GM12878 (cell line): ENCODE results near the gene VTCN1. TPM values are rescaled to one million over a fixed set of nuclear protein-coding genes. Genes with fewer than 3 reads are reported as not detected.

Experiments used
- ATAC-seq: fragments of 200-7000 bp; cut with Tn5 transposase; 3 replicates; pipeline ENCODE4 v1.9.1; 2020; ENCODE audit warnings: mild to moderate bottlenecking, moderate library complexity
- BruUV-seq: library from RNA; stranded (reverse); fragments of 400-500 nt; replicated peaks from 2 replicates; lab custom pipeline; 2021; lab: Mats Ljungman, UMichigan
- CTCF ChIA-PET: fragments of 300-600 bp; sonication (Branson Sonifier 250); formaldehyde crosslinking; extraction: SDS; loops from one replicate; lab custom pipeline; 2021; ENCODE audit warnings: inconsistent platforms; lab: Yijun Ruan, JAX
- POLR2A ChIA-PET: fragments of 350-600 bp; formaldehyde crosslinking; extraction: SDS; loops from one replicate; lab custom pipeline; 2021; ENCODE audit warnings: inconsistent platforms; lab: Charles Lee
- RAD21 ChIA-PET: fragments of 300-600 bp; sonication (Branson Sonifier 250); formaldehyde crosslinking; loops from one replicate; lab custom pipeline; 2023; ENCODE audit warnings: antibody characterized with exemption; ENCODE audit not compliant: unreplicated experiment; lab: Charles Lee
- SMC1A ChIA-PET: fragments of 300-600 bp; sonication (Branson Sonifier 250); formaldehyde crosslinking; loops from one replicate; lab custom pipeline; 2023; ENCODE audit not compliant: unreplicated experiment, uncharacterized antibody; lab: Charles Lee
- DNase-seq: peaks from one replicate; pipeline ENCODE4 v3.0.0-alpha.2; 2011; ENCODE audit warnings: low read depth, low spot score
- FAIRE-seq: peaks from 3 replicates; lab custom pipeline; 2011; peaks lifted over from hg19 to GRCh38; lab: Jason Lieb, UNC
- H2AFZ ChIP-seq: 2 replicates; pipeline ENCODE4 v1.6.0; 2011; ENCODE audit warnings: low read depth, low read length, control low read depth; ENCODE audit not compliant: control insufficient read depth
- H3K27ac ChIP-seq: 2 replicates; pipeline ENCODE4 v1.5.1; 2011; ENCODE audit warnings: control low read depth; ENCODE audit not compliant: control insufficient read depth, insufficient read depth
- H3K27me3 ChIP-seq, 2 experiments: replicated peaks in 1 of 2; 2 replicates each; pipeline versions ENCODE4 v1.6.0 to v1.6.1; 2011; ENCODE audit warnings: low read length in 1 of 2; ENCODE audit not compliant: control insufficient read depth in 2 of 2, insufficient read depth in 2 of 2
- H3K36me3 ChIP-seq, 2 experiments: 2 replicates each; pipeline ENCODE4 v1.5.1; 2011; ENCODE audit warnings: low read length in 1 of 2; ENCODE audit not compliant: control insufficient read depth in 2 of 2, insufficient read depth in 2 of 2
- H3K4me1 ChIP-seq: 2 replicates; pipeline ENCODE4 v1.6.1; 2011; ENCODE audit warnings: mild to moderate bottlenecking, low read length, moderate library complexity, mixed read lengths; ENCODE audit not compliant: control insufficient read depth, insufficient read depth
- H3K4me2 ChIP-seq: 2 replicates; pipeline ENCODE4 v1.6.0; 2011; ENCODE audit warnings: control low read depth; ENCODE audit not compliant: control insufficient read depth, insufficient read depth
- H3K4me3 ChIP-seq: fragments of 200-600 bp; sonication (generic); 2 replicates; pipeline ENCODE4 v1.5.1; 2016
- H3K79me2 ChIP-seq: 2 replicates; pipeline ENCODE4 v1.6.0; 2011; ENCODE audit warnings: low read length; ENCODE audit not compliant: control insufficient read depth, insufficient read depth
- H3K9ac ChIP-seq: 2 replicates; pipeline ENCODE4 v1.8.0; 2011; ENCODE audit warnings: low read length, control low read depth, mixed read lengths; ENCODE audit not compliant: control insufficient read depth, insufficient read depth
- H3K9me3 ChIP-seq: replicated peaks from 3 replicates; pipeline ENCODE4 v1.5.1; 2011; ENCODE audit warnings: mild to moderate bottlenecking, low read length; ENCODE audit not compliant: control insufficient read depth, insufficient read depth
- H4K20me1 ChIP-seq: 2 replicates; pipeline ENCODE4 v1.6.0; 2011; ENCODE audit not compliant: control insufficient read depth, insufficient read depth
- ATF7 ChIP-seq: fragments of 450-650 bp; IDR thresholded peaks from 2 replicates; pipeline ENCODE4 v1.6.1; 2016; ENCODE audit warnings: low read depth, mild to moderate bottlenecking
- CBFB ChIP-seq: IDR thresholded peaks from 2 replicates; pipeline ENCODE4 v1.6.1; 2016; ENCODE audit warnings: antibody characterized with exemption, low read depth
- EGR1 ChIP-seq, 2 experiments: IDR thresholded peaks; 1 replicate in 1 of 2; 2 replicates in 1 of 2; pipeline ENCODE4 v1.6.1; 2011 to 2012; ENCODE audit warnings: low read depth in 2 of 2, low read length in 2 of 2, borderline replicate concordance in 1 of 2, mild to moderate bottlenecking in 1 of 2, moderate library complexity in 1 of 2
- GABPA ChIP-seq: IDR thresholded peaks from 2 replicates; pipeline ENCODE4 v1.6.1; 2014; ENCODE audit warnings: antibody characterized with exemption, low read depth, mild to moderate bottlenecking, inconsistent platforms
- KAT2A ChIP-seq: conservative IDR thresholded peaks from 2 replicates; pipeline ENCODE4 v1.6.1; 2011; ENCODE audit warnings: low read depth, low read length; ENCODE audit not compliant: control insufficient read depth
- RFX5 ChIP-seq: IDR thresholded peaks from 2 replicates; pipeline ENCODE4 v1.6.1; 2011; ENCODE audit warnings: low read depth, low read length, improper control_type of control experiment
- SIN3A ChIP-seq: IDR thresholded peaks from 2 replicates; pipeline ENCODE4 v1.6.1; 2012; ENCODE audit warnings: low read depth, low read length, improper control_type of control experiment
- SMARCA5 ChIP-seq: fragments of 450-650 bp; IDR thresholded peaks from 2 replicates; pipeline ENCODE4 v1.6.1; 2017; ENCODE audit warnings: mild to moderate bottlenecking
- SREBF1 ChIP-seq: IDR thresholded peaks from 2 replicates; pipeline ENCODE4 v1.6.1; 2012; ENCODE audit warnings: mild to moderate bottlenecking, low read length
- TARDBP ChIP-seq: IDR thresholded peaks from 2 replicates; pipeline ENCODE4 v1.6.1; 2016; ENCODE audit warnings: borderline replicate concordance
- ZNF592 ChIP-seq: fragments of 450-650 bp; IDR thresholded peaks from 2 replicates; pipeline ENCODE4 v1.6.1; 2017; ENCODE audit warnings: mild to moderate bottlenecking, moderate library complexity
- WGBS: methylation state at CpG from one replicate; pipeline ENCODE4 v1.1.6; 2016; ENCODE audit warnings: low lambda C conversion rate; ENCODE audit not compliant: insufficient replicate concordance, insufficient coverage; ENCODE audit errors: missing lambda C conversion rate; 5-methylcytosine and 5-hydroxymethylcytosine counted together
- in situ Hi-C: fragments of 300-500 bp; cut with MboI; formaldehyde crosslinking; loops from 9 replicates; pipeline ENCODE4 v1.14.3; 2018; ENCODE audit warnings: mixed read lengths
- intact Hi-C: fragments of 100-400 bp; cut with micrococcal nuclease; formaldehyde crosslinking; loops from one replicate; pipeline ENCODE4 v1.14.2; 2022; ENCODE audit not compliant: unreplicated experiment
- polyA plus RNA-seq, 11 experiments: library from polyadenylated mRNA; depleted of rRNA in 4 of 11; unstranded in 6 of 11; stranded (reverse) in 5 of 11; fragments of >200 nt; fragmentation: Nextera tagmentation in 4 of 11; fragmentation: Illumina TruSeq in 1 of 11; extraction: Ambion mirVana in 4 of 11; extraction: Trizol in 1 of 11; gene quantifications; 1 replicate in 1 of 11; 2 replicates in 10 of 11; pipeline versions ENCODE4 v1.2.1 to v1.2.3, GENCODE V29; 2011 to 2016; ENCODE audit warnings: inconsistent platforms in 2 of 11, missing spikeins in 2 of 11, low read depth in 1 of 11
- total RNA-seq, 4 experiments: library from RNA; depleted of rRNA in 3 of 4; stranded (reverse); fragments of >200 nt in 3 of 4; fragmentation: Illumina TruSeq in 1 of 4; extraction: Trizol in 1 of 4; gene quantifications; 2 replicates each; pipeline versions ENCODE4 v1.2.1 to v1.2.3, GENCODE V29; 2013 to 2021
- TF ChIP-seq, protein P1 (sequence below): IDR thresholded peaks from 2 replicates; pipeline ENCODE4 v1.6.1; 2011; ENCODE audit warnings: low read depth, low read length, improper control_type of control experiment, borderline replicate concordance
- TF ChIP-seq, protein P2 (sequence below): IDR thresholded peaks from 2 replicates; pipeline ENCODE4 v1.6.1; 2012; ENCODE audit warnings: low read depth, low read length, improper control_type of control experiment
- TF ChIP-seq, protein P3 (sequence below): fragments of 450-650 bp; IDR thresholded peaks from 2 replicates; pipeline ENCODE4 v1.6.1; 2017; ENCODE audit warnings: mild to moderate bottlenecking, moderate library complexity

Gene VTCN1
- total and polyA plus RNA-seq, 10 of the 15 experiments (the other 5 are each of a cell fraction or from before 2014, with no cell fraction given), result not detected

DNA sequence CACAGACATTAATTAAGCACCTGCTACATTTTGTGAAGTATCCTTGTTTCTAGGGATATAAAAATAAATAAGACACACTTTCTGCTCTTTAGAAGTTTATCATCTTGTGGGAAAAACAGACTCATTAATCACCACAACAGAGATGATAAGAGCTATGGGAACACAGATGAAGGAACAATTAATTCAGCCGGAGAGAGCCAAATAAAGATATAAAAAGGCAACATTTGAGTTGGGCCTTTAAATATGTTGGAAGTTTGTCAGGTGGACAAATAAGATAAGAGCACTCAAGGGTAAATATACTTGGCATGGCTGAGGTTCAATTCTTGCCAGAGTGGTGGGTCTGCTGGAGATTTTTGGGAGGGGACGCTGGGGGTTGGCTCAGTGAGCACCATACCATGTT, 34.2 kb upstream of the VTCN1 start:
- no TSS peak for BruUV-seq
- 3% methylated on average over 2 of the region's 2 CpGs for WGBS
- no peak for FAIRE-seq
- no peak for ATAC-seq
- Histone ChIP-seq H2AFZ (no peak overlapping the region), H3K36me3 (no peaks in the 10 kb centered on the region; a peak in 1 of 4 replicates), H3K9ac (no peak overlapping the region), H3K27me3 (no peaks in the 10 kb centered on the region; a peak in 1 of 4 replicates), H3K4me1 (no peaks in the 10 kb centered on the region), H3K27ac (no peak overlapping the region), H3K4me3 (no peak overlapping the region), H3K79me2 (no peaks in the 10 kb centered on the region), H3K4me2 (no peak overlapping the region), H4K20me1 (no peaks in the 10 kb centered on the region), H3K9me3 (no peaks in the 10 kb centered on the region)
- ChIA-PET POLR2A (interaction anchor here (0.7 kb wide), 1 partner anchor 305 kb away, joined by 3 read pairs; no protein-coding TSS in a partner anchor), SMC1A (no interaction called here), RAD21 (no interaction called here), CTCF (no interaction called here)
- no peak for DNase-seq
- in situ Hi-C loops (no loop called here), intact Hi-C loops (no loop called here)
- TF ChIP-seq, protein P1, sequence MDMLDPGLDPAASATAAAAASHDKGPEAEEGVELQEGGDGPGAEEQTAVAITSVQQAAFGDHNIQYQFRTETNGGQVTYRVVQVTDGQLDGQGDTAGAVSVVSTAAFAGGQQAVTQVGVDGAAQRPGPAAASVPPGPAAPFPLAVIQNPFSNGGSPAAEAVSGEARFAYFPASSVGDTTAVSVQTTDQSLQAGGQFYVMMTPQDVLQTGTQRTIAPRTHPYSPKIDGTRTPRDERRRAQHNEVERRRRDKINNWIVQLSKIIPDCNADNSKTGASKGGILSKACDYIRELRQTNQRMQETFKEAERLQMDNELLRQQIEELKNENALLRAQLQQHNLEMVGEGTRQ, result no peak
- no peak for TF ChIP-seq RFX5
- no peak for TF ChIP-seq EGR1 (IDR thresholded peaks at IDR 0.05; ENCODE audit: borderline replicate concordance in 1 of 2, low read depth in 2 of 2, low read length in 2 of 2)
- no peak for TF ChIP-seq GABPA
- TF ChIP-seq ZNF592, result no peak
- TF ChIP-seq, protein P2, sequence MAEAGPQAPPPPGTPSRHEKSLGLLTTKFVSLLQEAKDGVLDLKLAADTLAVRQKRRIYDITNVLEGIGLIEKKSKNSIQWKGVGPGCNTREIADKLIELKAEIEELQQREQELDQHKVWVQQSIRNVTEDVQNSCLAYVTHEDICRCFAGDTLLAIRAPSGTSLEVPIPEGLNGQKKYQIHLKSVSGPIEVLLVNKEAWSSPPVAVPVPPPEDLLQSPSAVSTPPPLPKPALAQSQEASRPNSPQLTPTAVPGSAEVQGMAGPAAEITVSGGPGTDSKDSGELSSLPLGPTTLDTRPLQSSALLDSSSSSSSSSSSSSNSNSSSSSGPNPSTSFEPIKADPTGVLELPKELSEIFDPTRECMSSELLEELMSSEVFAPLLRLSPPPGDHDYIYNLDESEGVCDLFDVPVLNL, result no peak
- no peak for TF ChIP-seq SIN3A
- no peak for TF ChIP-seq KAT2A
- TF ChIP-seq CBFB, result no peak
- TF ChIP-seq, protein P3, sequence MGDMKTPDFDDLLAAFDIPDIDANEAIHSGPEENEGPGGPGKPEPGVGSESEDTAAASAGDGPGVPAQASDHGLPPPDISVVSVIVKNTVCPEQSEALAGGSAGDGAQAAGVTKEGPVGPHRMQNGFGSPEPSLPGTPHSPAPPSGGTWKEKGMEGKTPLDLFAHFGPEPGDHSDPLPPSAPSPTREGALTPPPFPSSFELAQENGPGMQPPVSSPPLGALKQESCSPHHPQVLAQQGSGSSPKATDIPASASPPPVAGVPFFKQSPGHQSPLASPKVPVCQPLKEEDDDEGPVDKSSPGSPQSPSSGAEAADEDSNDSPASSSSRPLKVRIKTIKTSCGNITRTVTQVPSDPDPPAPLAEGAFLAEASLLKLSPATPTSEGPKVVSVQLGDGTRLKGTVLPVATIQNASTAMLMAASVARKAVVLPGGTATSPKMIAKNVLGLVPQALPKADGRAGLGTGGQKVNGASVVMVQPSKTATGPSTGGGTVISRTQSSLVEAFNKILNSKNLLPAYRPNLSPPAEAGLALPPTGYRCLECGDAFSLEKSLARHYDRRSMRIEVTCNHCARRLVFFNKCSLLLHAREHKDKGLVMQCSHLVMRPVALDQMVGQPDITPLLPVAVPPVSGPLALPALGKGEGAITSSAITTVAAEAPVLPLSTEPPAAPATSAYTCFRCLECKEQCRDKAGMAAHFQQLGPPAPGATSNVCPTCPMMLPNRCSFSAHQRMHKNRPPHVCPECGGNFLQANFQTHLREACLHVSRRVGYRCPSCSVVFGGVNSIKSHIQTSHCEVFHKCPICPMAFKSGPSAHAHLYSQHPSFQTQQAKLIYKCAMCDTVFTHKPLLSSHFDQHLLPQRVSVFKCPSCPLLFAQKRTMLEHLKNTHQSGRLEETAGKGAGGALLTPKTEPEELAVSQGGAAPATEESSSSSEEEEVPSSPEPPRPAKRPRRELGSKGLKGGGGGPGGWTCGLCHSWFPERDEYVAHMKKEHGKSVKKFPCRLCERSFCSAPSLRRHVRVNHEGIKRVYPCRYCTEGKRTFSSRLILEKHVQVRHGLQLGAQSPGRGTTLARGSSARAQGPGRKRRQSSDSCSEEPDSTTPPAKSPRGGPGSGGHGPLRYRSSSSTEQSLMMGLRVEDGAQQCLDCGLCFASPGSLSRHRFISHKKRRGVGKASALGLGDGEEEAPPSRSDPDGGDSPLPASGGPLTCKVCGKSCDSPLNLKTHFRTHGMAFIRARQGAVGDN, result no peak
- TF ChIP-seq ATF7, result no peak
- TF ChIP-seq SREBF1, result no peak
- TF ChIP-seq SMARCA5, result no peak
- TF ChIP-seq TARDBP, result no peak
